Globus pallidus (tissue), 1 donor: ENCODE results near the gene GALNT9.

Experiments used
- DNase-seq: peaks from one replicate; pipeline ENCODE4 v3.0.0-alpha.2; 2015; ENCODE audit warnings: low spot score

Gene GALNT9

GRCh38 chr12:132213359-132214160 lies 115.8 kb downstream of the GALNT9 start:
- DNase-seq = no peak

GRCh38 chr12:132211816-132212215 lies 117.6 kb downstream of the GALNT9 start:
- DNase-seq = no peak

DNA sequence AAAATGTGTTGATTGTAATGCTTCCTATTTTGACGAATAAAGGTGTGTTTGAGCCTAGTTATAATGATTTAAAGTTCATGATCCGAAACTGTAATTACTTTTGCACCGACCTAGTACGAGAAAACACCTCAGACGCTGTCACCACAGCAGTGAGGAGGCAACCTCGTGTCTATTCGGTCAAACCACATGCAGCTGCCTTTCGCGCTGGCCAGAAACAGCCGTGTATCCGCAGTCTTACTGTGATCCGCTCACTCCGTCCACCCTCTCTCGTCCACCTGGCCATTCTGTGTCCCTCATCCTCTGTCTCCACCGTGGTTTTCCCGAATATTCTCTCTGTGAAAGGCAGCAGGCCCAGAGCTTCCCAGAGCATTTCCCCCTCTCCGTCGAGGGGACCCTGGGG lies 118.1 kb downstream of the GALNT9 start:
- DNase-seq = no peak

DNA sequence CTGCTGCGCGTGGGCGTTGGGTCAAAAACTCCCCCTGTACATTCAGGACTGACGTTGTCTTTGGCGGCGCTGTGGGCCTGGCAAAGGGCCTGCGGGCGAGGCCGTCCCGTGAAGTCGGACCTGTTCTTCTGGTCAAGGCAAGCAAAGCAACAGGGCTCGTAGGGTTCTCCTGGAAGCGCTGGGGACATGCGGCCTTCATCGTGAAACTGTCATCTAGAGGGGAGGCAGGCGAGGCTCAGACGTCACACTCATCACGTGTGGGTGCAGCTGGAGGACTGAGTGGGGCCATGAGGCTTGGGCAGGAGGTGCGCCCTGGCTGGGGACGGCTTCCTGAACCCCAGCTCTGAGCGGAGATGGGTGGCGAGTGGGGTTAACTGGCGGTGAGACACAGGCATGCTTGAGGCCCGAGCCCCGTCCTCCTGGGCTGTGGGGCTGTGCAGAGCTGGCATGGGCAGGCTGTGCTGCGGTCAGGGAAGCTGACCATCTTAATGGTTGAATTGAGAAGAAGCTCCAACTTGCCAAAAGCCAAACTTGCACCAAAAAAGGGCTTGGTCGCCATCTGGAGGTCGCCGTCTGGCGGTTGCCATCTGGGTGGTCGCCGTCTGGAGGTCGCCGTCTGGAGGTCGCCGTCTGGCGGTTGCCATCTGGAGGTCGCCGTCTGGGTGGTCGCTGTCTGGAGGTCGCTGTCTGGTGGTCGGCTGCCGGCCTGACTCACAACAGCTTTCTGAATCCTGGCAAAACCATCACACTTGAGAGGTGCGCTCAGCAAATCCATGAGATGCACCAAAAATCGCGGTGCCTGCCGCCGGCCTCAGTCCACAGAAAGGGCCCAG lies 119.0 kb downstream of the GALNT9 start:
- no peak for DNase-seq

GRCh38 chr12:132209619-132210222 lies 119.7 kb downstream of the GALNT9 start:
- no peak for DNase-seq

GRCh38 chr12:132208153-132208823 lies 121.1 kb downstream of the GALNT9 start:
- no peak for DNase-seq

- no peak for DNase-seq
Observed at GRCh38 chr12:132207083-132207775, 122.2 kb downstream of the GALNT9 start.

GRCh38 chr12:132206046-132206434 lies 123.3 kb downstream of the GALNT9 start:
- no peak for DNase-seq

GRCh38 chr12:132205271-132206045 lies 123.9 kb downstream of the GALNT9 start:
- DNase-seq = no peak

DNA sequence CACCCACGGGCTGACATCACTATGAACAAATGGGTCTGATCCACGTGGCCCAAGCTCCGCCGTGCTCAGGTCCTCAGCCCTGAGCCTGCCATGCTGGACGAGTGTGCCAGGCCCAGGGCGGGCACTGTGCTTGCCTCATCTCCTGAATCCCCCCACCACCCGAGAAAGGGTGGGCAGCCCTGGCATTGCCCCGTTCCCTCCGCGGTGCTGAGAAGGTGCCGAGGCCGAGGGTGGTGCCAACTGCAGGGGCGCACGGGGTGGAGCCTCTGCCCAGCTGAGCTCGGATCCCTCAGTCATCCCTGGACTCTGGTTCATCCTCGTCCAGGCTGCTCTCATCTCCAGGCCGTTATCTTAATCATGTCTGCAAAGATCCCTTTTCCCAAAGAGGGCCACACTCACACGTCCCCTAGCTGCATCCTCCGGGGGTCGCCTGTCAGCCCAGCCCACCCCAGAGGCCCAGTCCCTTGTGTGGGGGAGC lies 124.6 kb downstream of the GALNT9 start:
- DNase-seq = no peak

DNA sequence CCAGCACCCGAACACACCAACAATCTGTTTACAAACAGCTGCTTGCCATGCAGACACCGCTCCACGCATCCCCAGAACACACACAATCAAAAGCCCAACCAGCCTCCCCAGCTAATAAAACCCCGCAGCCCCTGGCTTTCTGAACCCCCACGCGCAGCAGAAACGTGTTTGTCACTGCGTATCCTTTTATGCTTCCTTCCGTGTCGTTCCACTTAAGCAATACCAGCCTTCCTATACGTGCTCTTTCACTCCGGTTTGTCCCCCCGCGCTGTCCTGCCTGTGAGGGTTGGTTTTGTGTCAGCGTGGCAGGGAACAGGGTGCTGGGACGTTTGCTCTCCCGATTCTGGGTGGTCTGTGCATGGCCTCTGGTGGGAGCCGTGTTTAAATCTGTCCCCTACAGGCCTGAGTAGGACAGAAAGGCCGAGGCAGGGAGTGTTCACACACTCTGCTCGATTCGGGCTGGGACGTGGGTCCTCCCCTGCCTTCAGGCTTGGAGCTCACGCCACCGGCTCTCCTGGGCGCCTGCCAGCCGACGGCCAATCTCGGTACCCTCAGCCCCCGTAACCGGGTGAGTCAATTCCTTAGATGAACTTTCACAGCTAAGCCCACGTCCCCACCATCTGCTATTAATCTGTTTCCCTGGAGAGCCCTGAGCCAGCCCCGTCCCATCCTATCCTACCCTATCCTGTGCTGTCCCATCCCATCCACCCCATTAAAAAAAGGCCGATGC lies 125.2 kb downstream of the GALNT9 start:
- no peak for DNase-seq

DNA sequence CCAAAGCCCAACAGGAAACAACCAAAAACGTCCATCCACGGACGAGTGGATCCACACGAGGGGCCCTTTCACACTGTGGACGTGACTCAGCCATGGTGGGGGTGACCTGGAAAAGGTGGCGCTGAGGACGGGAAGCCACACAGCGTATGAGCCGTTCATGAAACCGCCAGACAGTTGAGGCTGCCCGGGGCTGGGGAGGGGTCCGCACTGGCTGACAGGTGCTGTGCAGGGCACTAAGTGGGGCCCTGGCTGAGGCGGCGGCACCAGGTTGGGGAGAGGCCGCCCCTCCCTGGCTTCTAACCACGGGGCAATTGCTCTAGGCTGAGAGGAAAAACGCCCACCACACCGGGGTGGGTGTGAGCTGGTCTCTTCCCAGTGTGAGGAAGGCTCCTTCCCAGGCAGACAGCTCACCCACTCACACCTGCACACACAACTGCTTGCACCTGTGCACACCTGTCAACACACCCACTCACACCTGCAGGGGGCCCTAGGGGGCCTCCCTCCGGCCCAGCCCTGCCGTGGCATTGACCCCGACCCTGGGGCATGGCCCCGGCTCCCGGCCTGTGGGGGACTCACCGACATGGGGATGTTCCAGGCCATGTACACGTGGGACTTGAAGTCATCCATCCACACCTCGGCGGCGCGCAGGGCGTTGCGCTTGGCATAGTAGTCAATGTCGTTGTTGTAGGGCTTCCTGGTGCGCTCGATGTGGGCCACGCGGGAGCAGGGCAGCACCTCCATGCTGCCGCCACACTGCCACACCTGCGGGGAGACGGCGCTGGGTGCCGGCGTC lies 126.3 kb downstream of the GALNT9 start:
- no peak for DNase-seq

GRCh38 chr12:132201391-132202120 lies 127.8 kb downstream of the GALNT9 start:
- DNase-seq = no peak

- no peak for DNase-seq
Observed at GRCh38 chr12:132200800-132201199, 128.6 kb downstream of the GALNT9 start.

GRCh38 chr12:132199526-132200319 lies 129.7 kb downstream of the GALNT9 start:
- DNase-seq = peak; percentile 41

DNA sequence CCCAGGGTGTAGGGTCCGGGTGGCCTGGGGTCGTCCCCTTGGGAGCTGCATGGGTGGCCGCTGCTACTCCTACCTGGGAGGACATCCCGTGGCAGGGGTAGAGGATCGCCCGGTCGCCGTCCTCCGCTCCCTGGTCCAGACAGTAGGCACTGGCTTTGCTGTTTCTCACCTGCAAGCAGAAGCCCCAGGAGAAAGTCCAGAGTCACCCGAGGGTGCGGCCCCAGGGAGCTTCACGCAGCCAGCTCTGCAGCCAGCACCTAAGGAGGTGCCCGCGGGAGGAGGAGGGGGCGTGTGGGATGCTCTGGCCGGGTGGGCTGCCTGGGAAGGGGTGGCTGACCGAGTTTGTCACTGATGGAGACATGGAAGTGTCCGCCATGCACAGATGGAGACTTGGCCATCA lies 130.3 kb downstream of the GALNT9 start:
- DNase-seq = no peak

DNA sequence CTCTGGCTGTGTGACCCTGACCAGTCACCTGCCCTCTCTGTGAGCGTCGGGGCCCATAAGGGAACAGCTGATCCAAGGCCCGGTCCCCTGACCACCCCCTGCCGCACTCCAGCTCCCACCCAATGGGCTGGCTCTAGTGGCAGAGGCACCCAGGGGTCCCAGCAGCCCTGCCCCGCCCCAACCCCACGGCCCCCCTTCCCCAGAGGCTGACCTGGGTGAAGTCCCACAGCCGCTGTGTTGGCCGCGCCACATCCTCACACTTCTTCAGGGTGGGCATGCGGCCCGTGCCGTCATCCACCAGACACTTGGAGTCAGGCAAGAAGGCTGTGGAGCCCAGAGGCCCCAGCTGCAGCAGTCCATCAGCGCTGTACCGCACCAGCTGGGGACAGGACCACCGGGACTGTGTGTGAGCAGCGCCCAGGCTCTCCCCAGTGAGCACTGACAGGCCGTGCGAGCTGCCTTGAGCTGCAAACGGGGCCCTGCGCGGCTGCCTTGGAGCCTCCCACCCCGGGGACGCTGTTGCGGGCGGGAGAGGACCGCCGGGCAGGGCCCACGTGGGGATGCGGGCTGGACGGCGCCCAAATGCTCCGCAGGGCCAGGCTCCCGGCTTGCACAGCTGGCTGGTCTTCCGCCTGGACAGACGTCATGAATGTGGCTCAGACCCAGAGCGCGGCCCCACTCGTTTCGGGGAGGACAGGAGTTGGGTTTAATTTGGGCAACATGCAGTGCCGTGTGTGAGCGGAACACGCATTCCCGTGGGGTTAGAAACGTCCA lies 131.6 kb downstream of the GALNT9 start:
- DNase-seq = peak; percentile 68
